Stimulated activated CD8-positive, alpha-beta memory T cell treated with anti-CD3 and anti-CD28 coated beads, Interleukin-12 subunit alpha, Interleukin-12 subunit beta, amount 100 ng/mL, for 1 hour (primary cell): ENCODE data around the gene EIF2D.

Experiments
- DNase-seq: peaks from one replicate; pipeline ENCODE4 v3.0.0-alpha.2; 2020; ENCODE audit warnings: low read depth

Gene EIF2D

DNA sequence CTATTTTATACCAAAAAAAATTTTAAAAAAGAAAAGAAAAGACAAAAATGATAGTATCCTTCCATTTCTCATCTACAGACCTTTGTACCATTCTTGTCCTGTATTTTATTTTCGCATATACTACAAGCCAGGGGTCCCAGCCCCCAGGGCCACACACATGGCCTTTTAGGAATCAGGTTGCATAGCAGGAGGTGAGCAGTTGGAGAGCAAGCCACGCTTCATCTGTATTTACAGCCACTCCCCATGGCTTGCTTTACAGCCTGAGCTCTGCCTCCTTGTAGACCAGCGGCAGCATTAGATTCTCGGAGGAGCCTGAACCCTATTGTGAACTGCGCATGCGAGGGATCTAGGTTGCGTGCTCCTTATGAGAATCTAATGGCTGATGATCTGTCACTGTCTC lies 65.2 kb downstream of the EIF2D start:
- DNase-seq: no peak

- no peak for DNase-seq
These were observed 66.9 kb downstream of the EIF2D start for GRCh38 chr1:206545351-206545750.

GRCh38 chr1:206544562-206545257 lies 67.6 kb downstream of the EIF2D start:
- DNase-seq: peak; percentile 82
